ENCODE measurements around the gene SEL1L3. TPM values are rescaled to one million over a fixed set of nuclear protein-coding genes. Genes with fewer than 3 reads are reported as not detected.

The SEL1L3 gene
- total RNA-seq, 1 donor from 2014 or later, result 23.7 TPM

GRCh38 chr4:25727711-25728493, 134.9 kb downstream of the SEL1L3 start:
- Mint-ChIP-seq H3K4me3 (ENCODE audit: unreplicated experiment) (no peak overlapping the region), H3K27ac (ENCODE audit: unreplicated experiment) (no peak overlapping the region), H3K9me3 (ENCODE audit: unreplicated experiment) (peaks cover 4% of the 10 kb centered on the region), H3K4me1 (ENCODE audit: low read depth, unreplicated experiment) (peaks cover 3% of the 10 kb centered on the region), H3K27me3 (ENCODE audit: unreplicated experiment) (peaks cover 4% of the 10 kb centered on the region), H3K36me3 (ENCODE audit: unreplicated experiment) (no peaks in the 10 kb centered on the region)
- TF ChIP-seq CTCF (IDR thresholded peaks at IDR 0.05; ENCODE audit: partially characterized antibody, unreplicated experiment), result no peak
- no peak for DNase-seq

GRCh38 chr4:25725870-25726269, 136.9 kb downstream of the SEL1L3 start:
- H3K27me3 Mint-ChIP-seq (ENCODE audit: unreplicated experiment), result peaks cover 4% of the 10 kb centered on the region
- H3K4me3 Mint-ChIP-seq (ENCODE audit: unreplicated experiment), result no peak overlapping the region
- TF ChIP-seq CTCF (IDR thresholded peaks at IDR 0.05; ENCODE audit: partially characterized antibody, unreplicated experiment), result no peak
- no peak overlapping the region for H3K27ac Mint-ChIP-seq (ENCODE audit: unreplicated experiment)
- H3K36me3 Mint-ChIP-seq (ENCODE audit: unreplicated experiment), result peaks cover 7% of the 10 kb centered on the region
- H3K4me1 Mint-ChIP-seq (ENCODE audit: low read depth, unreplicated experiment), result peaks cover 3% of the 10 kb centered on the region
- H3K9me3 Mint-ChIP-seq (ENCODE audit: unreplicated experiment), result peaks cover 4% of the 10 kb centered on the region
- no peak for DNase-seq

GRCh38 chr4:25723409-25723808, 139.4 kb downstream of the SEL1L3 start:
- Mint-ChIP-seq H3K36me3 (ENCODE audit: unreplicated experiment) (peaks cover 7% of the 10 kb centered on the region), H3K9me3 (ENCODE audit: unreplicated experiment) (peaks cover 2% of the 10 kb centered on the region), H3K27ac (ENCODE audit: unreplicated experiment) (no peak overlapping the region), H3K27me3 (ENCODE audit: unreplicated experiment) (peaks cover 2% of the 10 kb centered on the region), H3K4me1 (ENCODE audit: low read depth, unreplicated experiment) (peaks cover 3% of the 10 kb centered on the region), H3K4me3 (ENCODE audit: unreplicated experiment) (no peak overlapping the region)
- no peak for TF ChIP-seq CTCF (IDR thresholded peaks at IDR 0.05; ENCODE audit: partially characterized antibody, unreplicated experiment)
- no peak for DNase-seq

- H3K27me3 Mint-ChIP-seq (ENCODE audit: unreplicated experiment), result no peaks in the 10 kb centered on the region
- peaks cover 3% of the 10 kb centered on the region for H3K4me1 Mint-ChIP-seq (ENCODE audit: low read depth, unreplicated experiment)
- peaks cover 2% of the 10 kb centered on the region for H3K9me3 Mint-ChIP-seq (ENCODE audit: unreplicated experiment)
- peaks cover 7% of the 10 kb centered on the region for H3K36me3 Mint-ChIP-seq (ENCODE audit: unreplicated experiment)
- no peak for DNase-seq
- no peak for TF ChIP-seq CTCF (IDR thresholded peaks at IDR 0.05; ENCODE audit: partially characterized antibody, unreplicated experiment)
- H3K4me3 Mint-ChIP-seq (ENCODE audit: unreplicated experiment), result no peak overlapping the region
- H3K27ac Mint-ChIP-seq (ENCODE audit: unreplicated experiment), result no peak overlapping the region
Observed at GRCh38 chr4:25722964-25723363, 139.8 kb downstream of the SEL1L3 start.

- TF ChIP-seq CTCF (IDR thresholded peaks at IDR 0.05; ENCODE audit: partially characterized antibody, unreplicated experiment), result no peak
- Mint-ChIP-seq H3K27ac (ENCODE audit: unreplicated experiment) (no peak overlapping the region), H3K4me3 (ENCODE audit: unreplicated experiment) (no peak overlapping the region), H3K4me1 (ENCODE audit: low read depth, unreplicated experiment) (no peaks in the 10 kb centered on the region), H3K27me3 (ENCODE audit: unreplicated experiment) (no peaks in the 10 kb centered on the region), H3K36me3 (ENCODE audit: unreplicated experiment) (peaks cover 3% of the 10 kb centered on the region), H3K9me3 (ENCODE audit: unreplicated experiment) (peaks cover 2% of the 10 kb centered on the region)
- DNase-seq, result no peak
Observed at GRCh38 chr4:25713812-25714211, 149.0 kb downstream of the SEL1L3 start.

All from glutamatergic neuron (in vitro differentiated cells).